Lung (tissue), 16 donors: ENCODE measurements around the gene TMEM250. TPM values are rescaled to one million over a fixed set of nuclear protein-coding genes. Genes with fewer than 3 reads are reported as not detected.

Experiments used
- ATAC-seq: fragments of 200-7000 bp; cut with Tn5 transposase; one replicate; pipeline ENCODE4 v1.9.1; 2020; ENCODE audit warnings: moderate number of reproducible peaks; ENCODE audit not compliant: insufficient read depth, low FRiP score
- DNase-seq, 3 donors: peaks; one replicate each; pipeline ENCODE4 v3.0.0-alpha.2; 2013 to 2017
- H3K27ac ChIP-seq, 2 donors: one replicate each; pipeline ENCODE4 v1.5.1; 2013; ENCODE audit warnings: mild to moderate bottlenecking in 2 of 2, moderate library complexity in 2 of 2, control low read depth in 1 of 2, inconsistent platforms in 1 of 2, low read depth in 1 of 2, low read length in 1 of 2
- H3K27me3 ChIP-seq, 3 donors: one replicate each; pipeline ENCODE4 v1.5.1; 2013; ENCODE audit warnings: low read length in 2 of 3; ENCODE audit not compliant: control insufficient read depth in 3 of 3, insufficient read depth in 3 of 3
- H3K36me3 ChIP-seq, 4 donors: one replicate each; pipeline ENCODE4 v1.5.1; 2013; ENCODE audit warnings: low read length in 4 of 4, mild to moderate bottlenecking in 1 of 4, moderate library complexity in 1 of 4; ENCODE audit not compliant: control insufficient read depth in 4 of 4, insufficient read depth in 4 of 4
- H3K4me1 ChIP-seq, 5 donors: one replicate each; pipeline ENCODE4 v1.5.1; 2013; ENCODE audit warnings: low read length in 5 of 5, mild to moderate bottlenecking in 2 of 5, moderate library complexity in 1 of 5; ENCODE audit not compliant: control insufficient read depth in 5 of 5, insufficient read depth in 5 of 5
- H3K4me3 ChIP-seq: one replicate; pipeline ENCODE4 v1.5.1; 2013; ENCODE audit warnings: mild to moderate bottlenecking, control low read depth, moderate library complexity
- H3K9ac ChIP-seq, 2 donors: one replicate each; pipeline ENCODE4 v1.5.1; 2013; ENCODE audit warnings: low read length in 2 of 2, control low read depth in 1 of 2; ENCODE audit not compliant: insufficient read depth in 1 of 2
- H3K9me3 ChIP-seq, 4 donors: one replicate each; pipeline ENCODE4 v1.5.1; 2013; ENCODE audit warnings: low read length in 3 of 4, mild to moderate bottlenecking in 1 of 4, moderate library complexity in 1 of 4; ENCODE audit not compliant: control insufficient read depth in 4 of 4, insufficient read depth in 3 of 4
- WGBS, 2 donors: extraction: QIAGEN DNeasy Blood & Tissue Kit; methylation state at CpG; one replicate each; pipeline ENCODE4 v1.1.7; 2013; 5-methylcytosine and 5-hydroxymethylcytosine counted together
- long read RNA-seq, 5 donors: transcript quantifications; one replicate each; lab custom pipeline, GENCODE V29; 2026
- polyA plus RNA-seq, 2 donors: library from polyadenylated mRNA; stranded (reverse); fragments of 200-250 nt; gene quantifications; one replicate each; pipeline ENCODE4 v1.2.1, GENCODE V29; 2013
- total RNA-seq, 2 donors: library from RNA; depleted of rRNA in 1 of 2; stranded (reverse); fragments of >200 nt in 1 of 2; gene quantifications; one replicate each; pipeline ENCODE4 v1.2.1, GENCODE V29; 2014 to 2021
- TF ChIP-seq, protein P1 (sequence below): IDR thresholded peaks from 2 replicates; pipeline ENCODE4 v1.5.1; 2012; ENCODE audit warnings: mild to moderate bottlenecking; ENCODE audit errors: control extremely low read depth, extremely low read depth
- donor health status: control.
- donor health status: control.
- donor health status: Bipolar disorder and iron deficiency.
- donor health status: healthy.
- donor health status: DM: yes; HTN: yes; CAD: no.

TMEM250 gene, protein sequence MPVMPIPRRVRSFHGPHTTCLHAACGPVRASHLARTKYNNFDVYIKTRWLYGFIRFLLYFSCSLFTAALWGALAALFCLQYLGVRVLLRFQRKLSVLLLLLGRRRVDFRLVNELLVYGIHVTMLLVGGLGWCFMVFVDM
- total RNA-seq (10 to 100 TPM; 13.0 to 47.9 TPM), polyA plus RNA-seq (10 to 100 TPM; 18.6 to 35.8 TPM)
- long read RNA-seq, donor 1, transcript TMEM250-201 (2 exons, 2,823 nt) = major isoform, 7 of 7 reads
- long read RNA-seq, donor 1, partial matches to known transcripts = 0 of 7 reads
- long read RNA-seq, donor 1, other reads (novel, unspliced or antisense) = 0 of 7 reads
- long read RNA-seq, donor 2, transcript TMEM250-201 (2 exons, 2,823 nt) = major isoform, 5 of 5 reads
- long read RNA-seq, donor 2, partial matches to known transcripts = 0 of 5 reads
- long read RNA-seq, donor 2, other reads (novel, unspliced or antisense) = 0 of 5 reads
- long read RNA-seq, donor 3, transcript TMEM250-201 (2 exons, 2,823 nt) = major isoform, 9 of 9 reads
- long read RNA-seq, donor 3, partial matches to known transcripts = 0 of 9 reads
- long read RNA-seq, donor 3, other reads (novel, unspliced or antisense) = 0 of 9 reads
- long read RNA-seq, donor 4, transcript TMEM250-201 (2 exons, 2,823 nt) = major isoform, 7 of 7 reads
- long read RNA-seq, donor 4, partial matches to known transcripts = 0 of 7 reads
- long read RNA-seq, donor 4, other reads (novel, unspliced or antisense) = 0 of 7 reads
- long read RNA-seq, donor 5, transcript TMEM250-201 (2 exons, 2,823 nt) = major isoform, 5 of 5 reads
- long read RNA-seq, donor 5, partial matches to known transcripts = 0 of 5 reads
- long read RNA-seq, donor 5, other reads (novel, unspliced or antisense) = 0 of 5 reads

DNA sequence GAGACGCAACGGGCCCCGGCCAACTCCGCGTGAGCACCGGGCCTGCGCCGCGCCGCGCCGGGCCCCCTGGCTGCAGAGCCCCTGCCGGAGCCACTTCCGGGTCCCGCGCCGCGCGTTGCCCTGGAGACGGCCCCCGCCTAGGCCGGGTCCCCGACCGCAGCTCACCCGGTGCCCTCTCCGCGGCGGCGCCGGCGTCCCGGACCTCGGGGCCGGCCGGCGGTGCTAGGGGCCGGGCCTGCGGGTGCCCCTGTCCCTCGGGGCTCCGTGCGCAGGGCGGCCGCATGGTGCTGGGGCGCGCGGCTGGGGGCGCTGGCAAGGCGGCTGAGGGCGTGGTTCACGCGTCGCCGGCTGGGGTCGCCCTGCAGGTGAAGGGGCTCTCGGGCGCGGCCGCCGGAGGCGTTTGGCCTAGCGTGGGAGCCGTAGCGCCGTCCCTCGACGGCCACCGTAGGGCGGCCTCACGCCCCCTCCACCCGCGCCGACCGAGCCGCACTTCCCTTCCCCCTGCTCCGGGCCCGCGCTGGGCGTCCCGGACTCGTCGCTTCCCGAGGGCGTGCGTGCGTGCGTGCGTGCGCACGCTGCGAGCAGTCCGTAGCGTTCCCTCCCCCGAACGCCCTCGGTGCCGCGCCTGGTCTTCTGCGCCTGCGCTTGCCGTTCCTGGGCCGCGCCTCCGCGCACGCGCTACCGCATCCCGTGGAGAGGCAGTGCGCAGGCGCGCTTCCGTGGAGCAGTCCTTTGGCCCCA lies at the start of gene TMEM250:
TSS of gene TMEM250 (minus strand) at position 556 of the 741 bp plus-strand sequence. CDS start 1,975 bp downstream, outside the sequence.
- no peaks in the 10 kb centered on the region for H3K27me3 ChIP-seq
- H3K4me1 ChIP-seq = peaks cover 0 to 24% (median 9%) of the 10 kb centered on the region in 5 donors
- H3K27ac ChIP-seq = peak within 1 kb of the TSS; percentile 90 to 96
- 0 to 1% methylated on average over 82 to 112 of the region's 112 CpGs for WGBS, 2 donors
- H3K9me3 ChIP-seq = no peaks in the 10 kb centered on the region
- H3K4me3 ChIP-seq = peak within 1 kb of the TSS; percentile 85
- peak; percentile 94 for ATAC-seq
- TF ChIP-seq, protein P1, sequence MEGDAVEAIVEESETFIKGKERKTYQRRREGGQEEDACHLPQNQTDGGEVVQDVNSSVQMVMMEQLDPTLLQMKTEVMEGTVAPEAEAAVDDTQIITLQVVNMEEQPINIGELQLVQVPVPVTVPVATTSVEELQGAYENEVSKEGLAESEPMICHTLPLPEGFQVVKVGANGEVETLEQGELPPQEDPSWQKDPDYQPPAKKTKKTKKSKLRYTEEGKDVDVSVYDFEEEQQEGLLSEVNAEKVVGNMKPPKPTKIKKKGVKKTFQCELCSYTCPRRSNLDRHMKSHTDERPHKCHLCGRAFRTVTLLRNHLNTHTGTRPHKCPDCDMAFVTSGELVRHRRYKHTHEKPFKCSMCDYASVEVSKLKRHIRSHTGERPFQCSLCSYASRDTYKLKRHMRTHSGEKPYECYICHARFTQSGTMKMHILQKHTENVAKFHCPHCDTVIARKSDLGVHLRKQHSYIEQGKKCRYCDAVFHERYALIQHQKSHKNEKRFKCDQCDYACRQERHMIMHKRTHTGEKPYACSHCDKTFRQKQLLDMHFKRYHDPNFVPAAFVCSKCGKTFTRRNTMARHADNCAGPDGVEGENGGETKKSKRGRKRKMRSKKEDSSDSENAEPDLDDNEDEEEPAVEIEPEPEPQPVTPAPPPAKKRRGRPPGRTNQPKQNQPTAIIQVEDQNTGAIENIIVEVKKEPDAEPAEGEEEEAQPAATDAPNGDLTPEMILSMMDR = no peak
- DNase-seq = peak; percentile 96 to 98 (median 97)
- peaks cover 0 to 18% (median 8%) of the 10 kb centered on the region in 4 donors for H3K36me3 ChIP-seq
- peak within 1 kb of the TSS; percentile 16 to 73 for H3K9ac ChIP-seq

DNA sequence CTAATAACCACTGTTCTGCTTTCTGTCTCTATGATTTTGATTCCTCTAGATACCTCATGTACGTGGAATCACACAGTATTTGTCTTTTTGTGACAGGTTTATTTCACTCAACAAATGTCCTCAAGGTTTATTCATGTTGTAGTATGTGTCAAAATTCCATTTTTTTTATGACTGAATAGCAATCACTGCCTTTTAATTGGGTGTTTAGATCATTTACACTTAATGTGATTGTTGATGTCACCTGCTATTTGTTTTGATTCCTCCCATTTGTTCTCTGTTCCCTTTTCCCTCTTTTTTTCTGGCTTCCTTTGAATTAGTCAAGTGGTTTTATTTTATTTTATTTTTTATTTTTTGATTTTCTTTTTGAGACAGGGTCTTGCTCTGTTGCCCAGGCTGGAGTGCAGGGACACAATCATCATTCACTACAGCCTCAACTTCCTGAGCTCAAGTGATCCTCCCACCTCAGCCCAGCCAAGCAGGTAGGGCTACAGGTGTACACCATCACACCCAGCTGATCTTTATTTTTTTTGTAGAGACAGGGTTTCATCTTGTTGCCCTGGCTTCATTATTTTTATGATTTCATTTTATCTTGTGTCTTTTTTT lies 44.7 kb upstream of the TMEM250 start:
- DNase-seq (no peak), ATAC-seq (no peak)
- 68 to 85% methylated on average over 1 of the region's 1 CpG for WGBS, 2 donors
- H3K4me1 ChIP-seq = no peaks in the 10 kb centered on the region
- H3K4me3 ChIP-seq = no peak overlapping the region
- H3K36me3 ChIP-seq = no peaks in the 10 kb centered on the region
- peaks cover 0 to 10% (median 3%) of the 10 kb centered on the region in 3 donors for H3K27me3 ChIP-seq
- peaks cover 0 to 3% (median 0%) of the 10 kb centered on the region in 4 donors for H3K9me3 ChIP-seq
- no peak overlapping the region for H3K9ac ChIP-seq
- H3K27ac ChIP-seq = no peak overlapping the region
- TF ChIP-seq, protein P1 = no peak

DNA sequence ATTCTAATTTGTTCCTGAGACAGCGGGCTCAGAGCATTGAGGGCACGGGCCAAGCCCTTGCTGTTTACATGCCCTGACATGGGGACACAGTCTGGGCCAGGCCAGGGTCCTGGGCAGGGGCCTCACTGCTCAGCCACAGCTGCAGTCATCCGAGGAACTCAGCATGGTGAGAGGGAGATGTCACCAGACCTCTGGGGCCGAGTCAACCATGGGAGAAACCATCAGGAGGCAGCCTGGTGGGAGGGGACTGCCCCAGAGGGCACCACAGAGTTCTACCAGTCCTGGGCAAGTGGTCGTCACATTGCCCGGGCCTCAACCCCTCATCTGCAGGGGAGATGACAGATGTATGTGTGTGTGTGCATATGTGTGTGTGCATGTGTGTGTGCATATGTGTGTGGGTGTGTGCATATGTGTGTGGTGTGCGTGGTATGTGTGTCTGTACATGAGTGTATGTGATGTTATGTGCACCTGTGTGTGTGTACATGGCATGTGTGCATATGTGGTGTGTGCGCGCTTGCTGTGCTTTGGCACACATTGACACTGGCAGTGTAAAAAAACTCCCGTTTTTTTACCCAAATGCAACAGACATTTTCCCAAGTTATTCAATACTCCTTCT lies 42.4 kb upstream of the TMEM250 start:
- Histone ChIP-seq H3K27me3 (peaks cover 0 to 11% (median 5%) of the 10 kb centered on the region in 3 donors), H3K36me3 (no peaks in the 10 kb centered on the region), H3K9me3 (peaks cover 0 to 3% (median 0%) of the 10 kb centered on the region in 4 donors), H3K9ac (no peak overlapping the region), H3K27ac (no peak overlapping the region), H3K4me3 (no peak overlapping the region), H3K4me1 (no peaks in the 10 kb centered on the region)
- WGBS, 2 donors = 66 to 77% methylated on average over 10 of the region's 10 CpGs
- DNase-seq (no peak), ATAC-seq (no peak)
- TF ChIP-seq, protein P1 = no peak
